ENCODE measurements around the gene TLK1. TPM values are rescaled to one million over a fixed set of nuclear protein-coding genes. Genes with fewer than 3 reads are reported as not detected.

Gene TLK1
- polyA plus RNA-seq, 3 donors: 6.4 to 9.9 (median 6.7) TPM

DNA sequence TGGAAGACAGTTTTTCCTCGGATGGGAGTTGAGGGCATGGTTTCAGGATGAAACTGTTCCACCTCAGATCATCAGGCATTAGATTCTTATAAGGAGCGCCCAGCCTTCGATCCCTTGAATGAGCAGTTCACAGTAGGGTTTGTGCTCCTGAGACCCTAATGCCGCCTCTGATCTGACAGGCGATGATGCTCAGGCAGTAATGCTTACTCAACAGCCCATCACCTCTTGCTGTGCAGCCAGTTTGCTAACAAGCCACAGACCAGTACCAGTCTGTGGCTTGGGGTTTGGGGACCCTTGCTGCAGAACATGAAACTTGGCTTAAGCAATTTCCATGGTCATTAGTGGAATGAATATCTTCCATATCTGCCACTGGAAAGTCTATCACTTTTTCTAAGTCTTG, 175.3 kb downstream of the TLK1 start:
- H3K27ac ChIP-seq (ENCODE audit: low read depth, low read length): no peak overlapping the region
- WGBS, 3 donors: 91 to 93% (median 92%) methylated on average over 5 of the region's 5 CpGs

DNA sequence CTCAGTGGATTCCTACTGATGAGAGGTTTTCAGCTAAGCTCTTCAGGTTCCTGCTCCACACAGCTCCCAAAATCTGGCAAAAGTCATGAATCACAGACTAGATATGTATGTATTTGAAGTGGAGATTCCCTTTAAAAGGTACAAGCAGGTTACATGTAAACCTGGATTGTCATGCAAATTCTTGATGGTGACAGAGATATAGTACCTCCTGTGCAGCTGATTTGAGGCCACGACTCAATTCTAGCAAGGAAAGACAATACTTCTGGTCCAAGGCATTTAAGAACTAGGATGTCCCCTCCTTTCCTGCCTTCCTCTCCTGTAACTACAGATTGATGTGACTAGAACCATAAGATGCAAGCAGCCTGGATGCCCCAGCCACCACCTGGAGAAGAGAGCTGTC, 176.6 kb downstream of the TLK1 start:
- WGBS, 3 donors: 22 to 53% (median 42%) methylated on average over 1 of the region's 1 CpG

DNA sequence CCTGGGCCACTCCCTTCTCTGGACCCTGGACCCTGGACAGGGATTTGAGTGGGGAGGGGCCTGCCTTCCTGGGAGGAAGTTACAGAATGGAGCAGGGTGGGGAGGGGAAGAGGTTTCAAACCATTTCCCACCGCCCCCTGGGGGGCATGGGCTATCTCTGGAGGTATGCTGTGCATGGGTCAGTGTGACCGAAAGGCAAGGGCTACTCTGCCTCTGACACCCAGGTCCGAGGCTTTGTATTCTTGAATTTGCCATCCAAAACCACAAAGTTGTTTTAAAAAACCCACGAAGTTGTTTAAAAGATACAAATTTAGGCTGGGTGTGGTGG, 184.8 kb downstream of the TLK1 start:
- 75 to 82% (median 77%) methylated on average over 4 of the region's 4 CpGs for WGBS, 3 donors
- no peak overlapping the region for H3K27ac ChIP-seq (ENCODE audit: low read depth, low read length)

More for the DNA sequence above, 176.6 kb downstream of the TLK1 start:
- H3K27ac ChIP-seq (ENCODE audit: low read depth, low read length): no peak overlapping the region

DNA sequence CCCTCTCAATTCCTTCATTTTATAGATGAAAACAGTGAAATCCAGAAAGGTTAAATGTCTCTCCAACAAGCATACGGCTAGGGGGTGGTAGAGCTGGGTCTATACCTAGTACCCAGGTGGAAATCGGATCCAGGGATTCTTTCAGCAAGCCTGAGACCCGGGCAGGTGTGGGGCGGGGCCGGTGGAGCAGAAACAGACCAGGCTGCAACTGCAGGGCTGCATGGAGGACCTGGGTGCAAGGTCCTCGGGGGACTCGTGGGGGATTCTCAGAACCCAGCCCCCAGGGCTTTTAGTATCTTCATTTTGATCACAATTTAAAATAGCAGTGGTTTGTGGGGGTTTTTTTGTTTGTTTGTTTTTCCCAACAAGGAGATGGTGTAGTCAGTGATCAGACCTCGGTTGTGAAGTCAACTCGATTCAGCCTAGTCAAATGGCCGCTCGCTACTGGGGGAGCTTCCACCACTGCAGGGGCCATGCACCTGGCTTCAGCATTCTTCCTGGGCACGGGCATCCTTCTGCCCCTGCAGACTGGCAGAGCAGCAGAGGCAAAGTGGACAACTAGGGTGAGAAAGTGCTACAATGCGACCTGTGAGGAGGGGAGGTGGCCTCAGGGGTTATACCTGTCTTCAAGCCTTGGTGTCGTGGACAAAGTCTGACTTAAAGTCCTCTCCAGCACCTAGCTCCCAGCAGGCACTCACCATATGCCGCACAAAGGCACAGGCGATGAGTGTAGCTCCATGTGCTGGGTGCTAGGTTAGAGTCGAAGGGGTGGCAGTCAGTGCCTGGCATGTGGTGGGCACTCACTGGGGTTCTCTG, 185.4 kb downstream of the TLK1 start:
- no peak overlapping the region for H3K27ac ChIP-seq (ENCODE audit: low read depth, low read length)
- WGBS, 3 donors: 79 to 92% (median 90%) methylated on average over 17 of the region's 17 CpGs

DNA sequence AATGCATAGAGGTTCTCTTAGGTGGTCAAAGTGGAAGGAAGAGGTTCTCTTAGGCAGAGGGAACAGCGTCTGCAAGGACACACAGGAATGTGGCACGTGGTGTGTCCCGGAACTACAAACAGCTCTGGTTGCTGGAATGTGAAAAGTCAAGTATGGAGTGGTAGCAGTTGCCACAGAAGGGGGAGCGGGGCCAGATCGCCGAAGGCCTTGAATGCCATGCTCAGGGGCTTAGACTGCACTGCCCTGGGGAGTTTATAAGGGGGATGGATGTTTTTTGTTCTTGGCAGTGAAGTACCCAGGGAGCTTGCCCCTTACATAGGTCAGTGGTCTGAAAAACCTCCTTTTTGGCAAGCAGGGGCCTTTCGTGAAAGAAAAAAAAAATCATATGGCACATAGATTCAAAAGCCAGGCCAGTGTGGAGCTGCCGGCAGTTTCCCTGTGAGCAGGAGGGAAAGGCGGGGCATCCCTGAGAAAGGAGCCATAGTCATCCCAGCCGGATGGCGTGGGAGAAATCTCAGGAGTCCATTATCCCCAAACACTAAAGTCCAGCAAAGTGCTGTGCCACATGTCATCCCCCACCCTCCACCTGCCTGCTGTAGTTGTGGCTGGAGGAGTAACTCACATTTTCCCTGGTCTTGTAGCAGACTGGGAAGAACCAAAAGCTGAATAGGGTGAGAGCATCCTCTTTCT, 186.2 kb downstream of the TLK1 start:
- 64 to 84% (median 65%) methylated on average over 11 of the region's 11 CpGs for WGBS, 3 donors
- no peak overlapping the region for H3K27ac ChIP-seq (ENCODE audit: low read depth, low read length)

DNA sequence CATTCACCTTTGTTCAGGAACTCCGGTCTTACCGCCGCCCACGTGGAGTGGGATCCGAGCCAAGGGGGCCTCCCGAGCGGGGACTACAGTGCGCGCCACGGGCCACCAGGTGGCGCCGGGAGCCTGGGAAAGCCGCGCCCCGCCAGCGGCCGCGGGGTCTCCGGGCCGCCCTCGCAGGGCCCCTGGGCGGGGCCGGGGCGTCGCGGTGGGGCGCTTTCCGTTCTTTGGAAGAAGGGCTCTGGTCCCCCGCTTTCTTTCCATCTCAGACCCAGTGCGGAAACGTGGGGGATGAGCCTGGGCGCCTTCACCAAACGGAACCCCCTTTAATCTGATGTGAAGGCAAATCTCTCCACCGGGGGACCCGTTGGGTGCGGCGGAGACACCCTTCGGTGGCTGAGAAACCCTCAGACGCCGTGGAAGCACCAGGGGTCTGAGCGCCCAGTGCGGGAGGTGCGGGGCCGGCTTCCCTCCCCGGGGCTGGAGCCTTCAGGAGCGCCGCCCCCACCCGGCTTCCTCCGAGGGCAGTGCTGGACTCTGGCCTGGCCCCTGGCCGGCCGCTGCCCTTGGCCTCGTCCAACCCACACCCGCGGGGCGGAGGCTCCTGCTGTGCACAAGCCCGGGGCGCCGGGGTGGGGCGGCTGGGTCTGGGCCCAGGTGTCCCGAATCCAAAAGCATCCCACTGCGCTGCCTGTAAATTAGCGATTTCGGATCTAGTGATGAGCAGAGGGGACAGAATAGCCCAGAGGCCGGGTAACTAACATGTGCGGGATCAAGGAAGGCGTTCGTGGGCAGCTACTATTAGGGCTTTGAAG, 187.0 kb downstream of the TLK1 start:
- 5 to 8% (median 6%) methylated on average over 65 to 67 of the region's 67 CpGs for WGBS, 3 donors
- H3K27ac ChIP-seq (ENCODE audit: low read depth, low read length): no peak overlapping the region

DNA sequence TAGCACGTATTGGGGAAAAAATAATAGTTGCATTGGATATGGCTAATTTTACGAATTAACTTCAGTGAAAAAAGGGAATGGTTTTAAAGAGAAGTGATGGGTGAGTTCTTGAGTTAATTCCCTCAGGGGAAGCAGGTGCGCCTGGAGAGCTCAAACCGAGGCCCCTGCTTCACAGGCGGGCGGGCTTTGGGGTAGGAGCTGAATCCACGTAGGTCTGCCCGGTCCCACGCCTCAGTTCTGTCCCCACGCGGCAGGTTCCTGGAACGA, 187.5 kb downstream of the TLK1 start:
- WGBS, 3 donors: 2 to 5% (median 4%) methylated on average over 11 to 12 of the region's 12 CpGs
- H3K27ac ChIP-seq (ENCODE audit: low read depth, low read length): no peak overlapping the region

DNA sequence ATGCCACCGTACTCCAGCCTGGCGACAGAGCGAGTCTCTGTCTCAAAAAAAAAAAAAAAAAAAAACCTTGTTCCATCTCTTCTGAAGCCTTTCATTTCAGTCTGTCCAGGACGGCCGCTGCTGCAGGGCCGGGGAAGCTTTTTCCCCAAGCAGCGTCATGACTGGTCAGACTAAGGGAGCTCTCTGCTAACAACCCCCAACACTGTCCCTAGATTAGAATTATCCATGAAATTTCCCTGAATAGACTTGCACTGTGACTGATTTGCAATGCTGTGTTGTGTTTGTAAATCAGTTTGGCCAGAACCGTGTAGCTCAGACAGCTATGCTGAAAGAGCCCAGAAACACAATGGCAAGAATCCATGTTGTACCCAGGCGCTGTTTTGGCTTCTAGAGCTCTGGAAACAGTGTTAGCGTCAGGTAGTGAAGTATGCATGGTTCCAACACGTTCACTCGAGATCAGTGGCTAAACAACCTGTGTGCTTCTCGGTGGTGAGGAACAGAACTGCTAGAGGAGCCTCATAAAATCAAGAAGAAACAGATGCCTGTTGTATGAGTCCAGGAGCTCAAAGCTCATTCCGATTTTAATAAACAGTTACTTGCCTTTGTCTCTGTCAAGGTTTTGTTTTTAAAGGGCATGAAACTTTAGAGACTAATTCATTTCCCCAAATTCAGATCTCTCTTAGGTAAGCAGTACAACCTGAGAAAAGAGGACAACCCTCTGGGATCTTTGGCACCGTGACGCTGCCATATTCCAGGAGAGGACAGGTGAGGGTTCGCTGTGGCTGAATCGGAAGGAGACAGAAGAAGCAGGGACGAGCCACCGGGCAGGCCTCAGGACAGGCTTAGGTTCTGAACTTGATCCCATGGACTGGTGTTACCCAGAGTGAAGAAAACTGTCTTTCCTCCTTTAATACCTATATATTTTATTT, 188.1 kb downstream of the TLK1 start:
- 63 to 82% (median 65%) methylated on average over 18 to 20 of the region's 20 CpGs for WGBS, 3 donors
- no peak overlapping the region for H3K27ac ChIP-seq (ENCODE audit: low read depth, low read length)

DNA sequence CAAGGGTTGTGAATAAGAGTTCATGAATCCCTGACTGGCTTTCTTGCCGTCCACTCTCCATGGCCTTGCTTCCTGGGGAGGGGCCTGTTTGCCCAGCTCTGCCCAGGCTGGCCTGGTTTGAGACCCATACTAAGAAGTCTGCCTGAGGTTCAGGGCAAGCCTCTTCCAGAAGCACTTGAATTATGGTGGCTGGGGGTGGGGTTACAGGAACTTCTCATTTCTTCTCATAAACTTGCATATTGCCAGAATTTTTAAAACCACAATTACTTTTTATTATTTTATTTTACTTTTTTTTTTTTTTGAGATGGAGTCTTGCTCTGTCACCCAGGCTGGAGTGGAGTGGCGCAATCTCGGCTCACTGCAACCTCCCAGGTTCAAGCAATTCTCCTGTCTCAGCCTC, 189.6 kb downstream of the TLK1 start:
- 83 to 87% (median 86%) methylated on average over 3 of the region's 3 CpGs for WGBS, 3 donors

DNA sequence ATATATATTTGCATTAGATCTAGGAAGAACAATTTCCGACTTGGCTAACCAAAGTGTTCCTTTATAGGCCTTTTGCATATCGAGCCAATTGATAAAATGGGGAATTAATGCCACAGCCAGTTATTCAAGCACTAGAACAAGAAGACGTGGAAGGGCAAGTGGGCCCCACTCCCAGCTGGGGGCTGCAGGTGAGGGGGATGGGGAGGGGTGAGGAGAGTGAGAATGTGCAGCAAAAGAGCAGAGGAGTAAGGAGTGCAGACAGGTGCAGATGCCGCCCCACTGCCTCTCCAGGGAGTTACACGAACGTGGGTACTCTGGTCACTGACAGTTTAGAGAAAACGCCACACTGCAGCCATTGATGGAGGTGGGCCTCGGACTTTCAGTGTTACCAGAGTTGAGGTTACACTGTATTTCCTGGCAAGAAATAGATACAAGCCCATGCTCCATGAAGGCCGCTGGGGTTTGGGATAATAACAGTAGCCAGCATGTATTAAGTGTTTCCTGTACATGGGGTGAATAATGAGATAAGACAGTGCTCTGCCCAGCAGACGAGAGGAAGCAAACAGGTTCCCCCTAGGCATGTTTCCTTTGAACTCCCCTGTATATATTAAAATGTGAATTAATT, 190.7 kb downstream of the TLK1 start:
- WGBS, 3 donors: 57 to 61% (median 58%) methylated on average over 10 of the region's 10 CpGs
- no peak overlapping the region for H3K27ac ChIP-seq (ENCODE audit: low read depth, low read length)

More for the DNA sequence above, 189.6 kb downstream of the TLK1 start:
- no peak overlapping the region for H3K27ac ChIP-seq (ENCODE audit: low read depth, low read length)

DNA sequence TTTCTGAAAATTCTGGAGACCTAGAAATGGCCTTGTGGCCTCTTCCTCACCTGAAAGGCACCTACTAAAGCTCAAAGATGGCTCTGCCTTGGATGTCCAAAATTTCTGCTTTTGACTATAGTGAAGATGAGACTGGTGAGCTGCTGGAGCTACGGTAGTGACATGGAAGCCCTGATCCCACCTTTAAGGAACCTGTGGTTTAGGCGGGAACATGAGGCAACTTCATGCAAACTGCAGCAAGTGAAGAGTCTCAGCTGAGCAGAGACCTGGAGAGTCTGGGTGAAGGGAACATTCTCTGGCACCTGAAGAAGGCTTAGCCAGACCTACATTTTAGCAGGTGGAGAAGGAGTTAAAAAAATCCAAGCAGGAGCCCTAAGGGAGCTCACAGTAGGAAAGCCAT, 191.7 kb downstream of the TLK1 start:
- 55 to 85% (median 69%) methylated on average over 2 of the region's 2 CpGs for WGBS, 3 donors
- H3K27ac ChIP-seq (ENCODE audit: low read depth, low read length): no peak overlapping the region

DNA sequence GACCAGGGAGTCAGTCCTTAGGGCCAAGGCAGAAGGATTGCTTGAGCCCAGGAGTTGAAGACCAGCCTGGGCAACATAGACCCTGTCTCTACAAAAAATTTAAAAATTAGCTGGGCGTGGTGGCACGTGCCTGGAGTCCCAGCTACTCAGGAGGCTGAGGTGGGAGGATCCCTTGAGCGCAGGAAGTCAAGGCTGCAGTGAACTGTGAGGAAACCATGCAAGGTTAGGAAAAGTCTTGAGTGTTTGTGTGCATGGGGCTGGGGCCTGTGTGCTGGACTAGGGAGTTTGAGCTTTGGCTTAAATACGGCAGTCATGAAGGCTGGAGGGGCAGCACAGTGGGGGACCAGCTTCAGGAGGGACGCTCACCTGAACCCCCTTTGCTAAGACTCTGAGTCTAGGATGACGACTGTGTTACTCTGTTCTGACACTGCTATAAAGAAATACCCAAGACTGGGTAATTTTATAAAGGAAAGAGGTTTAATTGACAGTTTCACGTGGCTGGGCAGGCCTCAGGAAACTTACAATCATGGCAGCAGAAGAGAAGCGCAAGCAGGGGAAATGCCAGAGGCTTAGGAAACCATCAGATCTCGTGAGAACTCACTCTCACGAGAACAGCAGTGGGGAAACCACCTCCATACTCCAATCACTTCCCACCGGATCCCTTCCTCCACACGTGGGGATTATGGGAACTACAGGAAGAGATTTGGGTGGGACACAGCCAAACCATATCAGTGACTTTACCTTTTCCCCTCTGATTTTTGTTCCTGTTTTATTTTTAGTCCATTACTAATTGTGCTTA, 192.3 kb downstream of the TLK1 start:
- no peak overlapping the region for H3K27ac ChIP-seq (ENCODE audit: low read depth, low read length)
- WGBS, 3 donors: 68 to 75% (median 71%) methylated on average over 12 of the region's 12 CpGs

DNA sequence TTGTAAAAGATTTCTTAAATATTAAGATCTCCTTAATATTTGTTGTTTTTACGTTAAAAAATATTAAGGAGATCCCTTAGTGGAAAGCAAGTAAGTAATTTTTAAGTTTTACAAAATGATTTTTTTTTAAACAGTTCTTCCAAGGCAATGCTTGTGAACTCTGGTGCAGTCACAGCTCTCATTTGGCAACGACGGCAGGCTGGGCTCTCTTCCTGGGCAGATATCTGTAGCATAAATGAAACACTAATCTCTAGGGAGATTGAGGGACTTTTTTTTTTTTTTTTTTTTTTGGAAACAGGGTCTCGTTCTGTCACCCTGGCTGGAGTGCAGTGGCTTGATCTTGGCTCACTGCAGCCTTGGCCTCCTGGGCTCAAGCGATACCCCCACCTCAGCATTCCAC, 193.1 kb downstream of the TLK1 start:
- 70 to 72% (median 71%) methylated on average over 5 of the region's 5 CpGs for WGBS, 3 donors
- no peak overlapping the region for H3K27ac ChIP-seq (ENCODE audit: low read depth, low read length)

DNA sequence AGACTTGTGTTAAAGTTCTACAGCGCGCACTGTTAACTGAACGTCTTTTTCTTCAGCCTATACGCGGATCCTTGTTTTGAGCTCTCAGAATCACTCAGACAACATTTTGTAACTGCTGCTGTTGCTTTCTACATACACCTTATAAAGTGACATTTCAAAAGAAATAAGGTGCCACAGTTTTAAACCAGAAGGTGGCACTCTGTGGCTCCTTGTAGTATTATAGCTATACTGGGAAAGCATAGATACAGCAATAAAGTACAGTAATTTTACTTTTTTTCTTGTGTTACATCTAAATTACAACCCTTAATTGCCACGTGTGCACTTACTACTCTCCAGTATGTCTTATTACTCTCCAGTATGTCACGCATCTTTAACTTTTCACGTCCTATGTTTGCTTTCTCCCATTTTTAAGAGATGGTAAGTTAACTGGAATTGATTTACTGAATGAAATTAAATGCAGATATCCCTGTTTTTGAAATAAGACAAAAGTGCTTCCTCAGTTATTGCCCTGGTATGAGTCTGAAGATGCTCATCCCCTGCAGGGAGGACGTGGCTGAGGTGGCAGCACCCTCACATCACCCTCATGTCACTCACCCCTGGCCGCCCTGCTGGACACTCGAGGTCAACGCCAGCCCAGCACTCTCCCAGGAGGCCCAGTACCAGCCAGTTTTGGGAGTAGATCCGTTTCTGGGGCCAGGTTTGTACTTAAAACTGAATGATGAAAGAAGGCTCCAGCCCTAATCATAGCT, 193.9 kb downstream of the TLK1 start:
- no peak overlapping the region for H3K27ac ChIP-seq (ENCODE audit: low read depth, low read length)
- WGBS, 3 donors: 77 to 82% (median 80%) methylated on average over 13 of the region's 13 CpGs

DNA sequence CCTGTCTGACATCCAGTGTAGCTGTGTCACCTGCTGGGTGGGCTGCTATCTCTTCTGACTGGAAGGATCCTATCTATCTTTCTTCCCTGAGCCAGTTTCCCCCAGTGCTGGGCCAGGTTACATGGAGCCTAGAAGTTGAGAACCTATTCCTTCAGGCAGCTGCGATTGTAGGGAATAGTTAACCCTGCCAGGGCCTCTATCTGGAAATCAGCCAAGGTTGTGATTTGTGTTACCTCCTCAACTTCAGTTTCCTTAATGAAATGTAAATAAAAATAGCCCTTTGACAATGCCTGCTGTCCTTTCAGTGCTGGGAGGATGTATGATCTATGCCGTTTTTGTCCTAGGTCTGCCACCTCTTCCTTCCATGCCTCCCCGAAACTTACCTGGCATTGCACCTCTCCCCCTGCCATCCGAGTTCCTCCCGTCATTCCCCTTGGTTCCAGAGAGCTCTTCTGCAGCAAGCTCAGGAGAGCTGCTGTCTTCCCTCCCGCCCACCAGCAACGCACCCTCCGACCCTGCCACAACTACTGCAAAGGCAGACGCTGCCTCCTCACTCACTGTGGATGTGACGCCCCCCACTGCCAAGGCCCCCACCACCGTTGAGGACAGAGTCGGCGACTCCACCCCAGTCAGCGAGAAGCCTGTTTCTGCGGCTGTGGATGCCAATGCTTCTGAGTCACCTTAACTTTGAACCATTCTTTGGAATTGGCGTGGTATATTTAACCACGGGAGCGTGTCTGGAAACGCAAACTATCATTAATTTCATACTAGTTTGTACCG, 195.1 kb downstream of the TLK1 start:
- 75 to 84% (median 83%) methylated on average over 20 of the region's 20 CpGs for WGBS, 3 donors

DNA sequence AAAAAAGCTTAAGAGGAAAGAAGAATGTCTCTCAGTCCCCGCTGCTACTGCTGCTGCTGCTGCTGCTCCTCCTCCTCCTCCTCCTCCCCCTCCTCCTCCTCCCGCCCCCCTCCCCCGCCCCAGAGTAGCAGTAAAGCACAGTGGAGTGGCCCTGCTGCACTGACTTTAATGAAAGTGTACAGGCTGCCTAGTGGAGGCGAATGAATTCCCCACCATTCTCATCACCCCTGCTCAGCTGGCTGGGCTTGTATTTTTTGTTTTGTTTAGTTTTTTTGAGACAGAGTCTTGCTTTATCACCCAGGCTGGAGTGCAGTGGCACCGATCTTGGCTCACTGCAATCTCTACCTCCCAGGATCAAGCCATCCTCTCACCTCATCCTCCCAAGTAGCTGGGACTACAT, 197.3 kb downstream of the TLK1 start:
- 81 to 87% (median 86%) methylated on average over 4 to 5 of the region's 5 CpGs for WGBS, 3 donors
- no peak overlapping the region for H3K27ac ChIP-seq (ENCODE audit: low read depth, low read length)

More for the DNA sequence above, 195.1 kb downstream of the TLK1 start:
- H3K27ac ChIP-seq (ENCODE audit: low read depth, low read length): no peak overlapping the region
